ENCODE measurements around the gene USP17L10.
"Not testable (repeated sequence)": the region's sequence is repeated elsewhere in the genome, so short reads cannot be mapped to it uniquely, and the experiment has no call there.

The USP17L10 gene

GRCh38 chr4:9210357-9210756, at the start of gene USP17L10:
Gene USP17L10, plus strand, starts transcription at chr4:9210657. Its CDS starts 0 bp downstream, at chr4:9210657.
- not testable (repeated sequence) for DNase-seq

- DNase-seq = peak; percentile 6
These were observed 44.5 kb upstream of the USP17L10 start for GRCh38 chr4:9165990-9166389.

GRCh38 chr4:9169791-9170459, 40.5 kb upstream of the USP17L10 start, which contains the start of gene FAM90A26:
Gene FAM90A26, plus strand, starts transcription at chr4:9170409. Its CDS starts 2,764 bp downstream, at chr4:9173173.
- not testable (repeated sequence) for DNase-seq

GRCh38 chr4:9214701-9215100, 4.2 kb downstream of the USP17L10 start:
- DNase-seq = not testable (repeated sequence)

GRCh38 chr4:9215105-9215504, 4.6 kb downstream of the USP17L10 start, which contains the start of gene USP17L11:
Gene USP17L11, plus strand, starts transcription at chr4:9215405. Its CDS starts 0 bp downstream, at chr4:9215405.
- not testable (repeated sequence) for DNase-seq

GRCh38 chr4:9219852-9220251, 9.4 kb downstream of the USP17L10 start, which contains the start of gene USP17L12:
Gene USP17L12, plus strand, starts transcription at chr4:9220152. Its CDS starts 0 bp downstream, at chr4:9220152.
- DNase-seq = not testable (repeated sequence)

GRCh38 chr4:9224596-9224995, 14.1 kb downstream of the USP17L10 start, which contains the start of gene USP17L13:
Gene USP17L13, plus strand, starts transcription at chr4:9224896. Its CDS starts 0 bp downstream, at chr4:9224896.
- not testable (repeated sequence) for DNase-seq

GRCh38 chr4:9230249-9230648, 19.8 kb downstream of the USP17L10 start:
- not testable (repeated sequence) for DNase-seq

GRCh38 chr4:9234085-9234484, 23.6 kb downstream of the USP17L10 start, which contains the start of gene USP17L15:
Gene USP17L15, plus strand, starts transcription at chr4:9234385. Its CDS starts 0 bp downstream, at chr4:9234385.
- not testable (repeated sequence) for DNase-seq

GRCh38 chr4:9238461-9238860, 28.0 kb downstream of the USP17L10 start:
- not testable (repeated sequence) for DNase-seq

- DNase-seq = not testable (repeated sequence)
These were observed 33.1 kb downstream of the USP17L10 start, which contains the start of gene USP17L17 for GRCh38 chr4:9243579-9243978. Gene USP17L17, plus strand, starts transcription at chr4:9243879. Its CDS starts 0 bp downstream, at chr4:9243879.

- not testable (repeated sequence) for DNase-seq
These were observed 37.7 kb downstream of the USP17L10 start, which contains the start of gene USP17L18 for GRCh38 chr4:9247953-9248680. Gene USP17L18, plus strand, starts transcription at chr4:9248630. Its CDS starts 0 bp downstream, at chr4:9248630.

- DNase-seq = not testable (repeated sequence)
These were observed 42.6 kb downstream of the USP17L10 start, which contains the start of gene USP17L19 for GRCh38 chr4:9253078-9253477. Gene USP17L19, plus strand, starts transcription at chr4:9253378. Its CDS starts 0 bp downstream, at chr4:9253378.

- not testable (repeated sequence) for DNase-seq
These were observed 47.4 kb downstream of the USP17L10 start, which contains the start of gene USP17L20 for GRCh38 chr4:9257824-9258223. Gene USP17L20, plus strand, starts transcription at chr4:9258124. Its CDS starts 0 bp downstream, at chr4:9258124.

Data from midbrain (tissue), 1 donor.